ENCODE results near the gene PHACTR1. TPM values are rescaled to one million over a fixed set of nuclear protein-coding genes. Genes with fewer than 3 reads are reported as not detected.

PHACTR1 gene
- total RNA-seq, 1 experiment from 2014 or later = 0.05 TPM

DNA sequence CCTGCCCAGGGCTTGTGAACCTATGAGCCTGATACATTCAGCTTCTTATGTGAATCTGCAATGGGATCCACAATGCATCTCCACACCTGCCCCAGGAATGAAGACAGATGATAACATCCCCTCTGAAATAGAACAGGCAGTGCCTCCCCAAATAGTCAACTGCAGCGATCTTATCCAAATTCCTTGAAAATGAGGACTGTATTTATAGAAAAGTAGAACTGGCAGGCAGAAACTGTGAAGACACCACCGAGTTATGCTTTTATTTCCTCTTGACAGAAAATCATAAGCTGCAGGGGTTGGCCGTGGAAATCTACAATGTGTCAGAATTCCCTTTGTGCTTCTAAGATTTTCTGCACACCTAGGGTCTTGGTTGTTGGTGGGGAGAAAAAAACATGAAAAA lies 341.5 kb downstream of the PHACTR1 start:
- H3K9me3 ChIP-seq (ENCODE audit: control insufficient read depth, insufficient read depth, low read depth, low read length) = no peaks in the 10 kb centered on the region
- in situ Hi-C loops (cut with HindIII; ENCODE audit: low pct_unique_long_range_greater_than_20kb, low sequenced_read_pairs) (no loop called here), intact Hi-C loops (cut with micrococcal nuclease; ENCODE audit: unreplicated experiment) (no loop called here)
- ATAC-seq (no peak), DNase-seq (ENCODE audit: low read depth, low spot score) (no peak)
- no peak for TF ChIP-seq POLR2AphosphoS5 (IDR thresholded peaks at IDR 0.05; ENCODE audit: low read depth, low read length)
- TF ChIP-seq TCF7L2 (IDR thresholded peaks at IDR 0.05; ENCODE audit: low read depth, low read length) = no peak
- TF ChIP-seq CTCF (IDR thresholded peaks at IDR 0.05) = no peak
- no peak for TF ChIP-seq SIN3A (IDR thresholded peaks at IDR 0.05; ENCODE audit: borderline replicate concordance, insufficient read depth, low read depth, low read length)
- TF ChIP-seq REST (IDR thresholded peaks at IDR 0.05; ENCODE audit: insufficient read depth in 1 of 2, low read depth in 2 of 2, low read length in 1 of 2) = no peak
- 0 out of 2 replicates have a peak, but pooled peaks cover 2% of the 10 kb centered on the region for H3K27me3 ChIP-seq (ENCODE audit: control insufficient read depth, insufficient read depth, low read length)
- no peaks in the 10 kb centered on the region for H3K4me1 ChIP-seq (ENCODE audit: control insufficient read depth, insufficient read depth, low read length)
- H3K4me3 ChIP-seq (ENCODE audit: low read depth in 2 of 2, low read length in 2 of 2) = no peak overlapping the region
- no TSS peak for BruUV-seq (replicated peaks)
- ChIA-PET CTCF (no interaction called here), POLR2A (no interaction called here)
- no peaks in the 10 kb centered on the region for H3K36me3 ChIP-seq (ENCODE audit: control insufficient read depth, insufficient read depth, low read length)
- H3K27ac ChIP-seq (ENCODE audit: low read length) = no peak overlapping the region

DNA sequence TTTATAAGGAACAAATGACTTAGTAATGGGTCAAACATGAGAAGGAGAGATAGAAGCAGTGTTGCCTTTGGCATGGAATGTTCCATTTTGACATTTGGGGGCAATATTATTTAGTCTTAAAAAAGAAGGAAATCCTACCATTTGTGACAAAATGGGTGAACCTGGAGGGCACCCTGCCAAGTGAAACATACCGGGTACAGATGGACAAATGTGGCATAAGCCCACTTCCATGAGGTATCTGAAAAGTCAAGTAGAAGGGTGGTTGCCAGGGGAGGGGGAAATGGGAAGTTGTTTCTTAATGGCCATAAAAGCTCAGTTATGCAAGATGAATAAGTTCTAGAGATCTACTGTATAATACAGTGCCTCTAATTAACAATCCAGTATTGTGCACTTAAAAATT lies 342.5 kb downstream of the PHACTR1 start:
- CTCF ChIA-PET = no interaction called here
- no peak overlapping the region for H3K4me3 ChIP-seq (ENCODE audit: low read depth in 2 of 2, low read length in 2 of 2)
- in situ Hi-C loops (cut with HindIII; ENCODE audit: low pct_unique_long_range_greater_than_20kb, low sequenced_read_pairs) = no loop called here

More for the DNA sequence above, 342.5 kb downstream of the PHACTR1 start:
- no TSS peak for BruUV-seq (replicated peaks)
- ATAC-seq = no peak
- H3K4me1 ChIP-seq (ENCODE audit: control insufficient read depth, insufficient read depth, low read length) = no peaks in the 10 kb centered on the region
- DNase-seq (ENCODE audit: low read depth, low spot score) = no peak
- POLR2A ChIA-PET = no interaction called here
- H3K36me3 ChIP-seq (ENCODE audit: control insufficient read depth, insufficient read depth, low read length) = no peaks in the 10 kb centered on the region
- H3K9me3 ChIP-seq (ENCODE audit: control insufficient read depth, insufficient read depth, low read depth, low read length) = no peaks in the 10 kb centered on the region
- intact Hi-C loops (cut with micrococcal nuclease; ENCODE audit: unreplicated experiment) = no loop called here
- no peak overlapping the region for H3K27ac ChIP-seq (ENCODE audit: low read length)
- TF ChIP-seq CTCF (IDR thresholded peaks at IDR 0.05) (no peak), TCF7L2 (IDR thresholded peaks at IDR 0.05; ENCODE audit: low read depth, low read length) (no peak)
- H3K27me3 ChIP-seq (ENCODE audit: control insufficient read depth, insufficient read depth, low read length) = no peaks in the 10 kb centered on the region
